NCI-H748 (cell line): ENCODE results near the gene KRTAP24-1.

ENCODE experiments used
- DNase-seq: peaks from one replicate; lab custom pipeline; 2025; ENCODE audit not compliant: unreplicated experiment; lab: John Stamatoyannopoulos, UW

Gene KRTAP24-1

GRCh38 chr21:30234643-30235042, 48.1 kb downstream of the KRTAP24-1 start:
- no peak for DNase-seq

GRCh38 chr21:30234050-30234449, 48.7 kb downstream of the KRTAP24-1 start:
- DNase-seq: no peak

- DNase-seq: no peak
Observed at GRCh38 chr21:30233228-30234020, 49.3 kb downstream of the KRTAP24-1 start.

GRCh38 chr21:30232011-30232410, 50.7 kb downstream of the KRTAP24-1 start:
- no peak for DNase-seq
